GM19035 (cell line): ENCODE data around the gene GPD1.
"Not testable (repeated sequence)": the region's sequence is repeated elsewhere in the genome, so short reads cannot be mapped to it uniquely, and the experiment has no call there.

Experiments used
- ATAC-seq: cut with Tn5 transposase; IDR thresholded peaks from one replicate; pipeline ENCODE4 v1.9.1; 2021; ENCODE audit not compliant: unreplicated experiment

Gene GPD1

GRCh38 chr12:50120521-50120920, 16.7 kb downstream of the GPD1 start:
- no peak for ATAC-seq

- no peak for ATAC-seq
These were observed 17.1 kb downstream of the GPD1 start for GRCh38 chr12:50120953-50121352.

- no peak for ATAC-seq
These were observed 17.8 kb downstream of the GPD1 start for GRCh38 chr12:50121641-50122040.

- ATAC-seq: no peak
These were observed 19.4 kb downstream of the GPD1 start for GRCh38 chr12:50123203-50123602.

GRCh38 chr12:50127546-50127945, 23.7 kb downstream of the GPD1 start:
- ATAC-seq: no peak

GRCh38 chr12:50129290-50129689, 25.5 kb downstream of the GPD1 start:
- ATAC-seq: no peak

GRCh38 chr12:50132505-50133135, 28.8 kb downstream of the GPD1 start:
- no peak for ATAC-seq

- no peak for ATAC-seq
These were observed 39.2 kb downstream of the GPD1 start for GRCh38 chr12:50142993-50143392.

GRCh38 chr12:50145439-50145838, 41.6 kb downstream of the GPD1 start:
- no peak for ATAC-seq

GRCh38 chr12:50147281-50147680, 43.5 kb downstream of the GPD1 start:
- no peak for ATAC-seq

GRCh38 chr12:50148011-50148410, 44.2 kb downstream of the GPD1 start:
- ATAC-seq: not testable (repeated sequence)

GRCh38 chr12:50149311-50149710, 45.5 kb downstream of the GPD1 start:
- ATAC-seq: no peak

- ATAC-seq: no peak
These were observed 47.4 kb downstream of the GPD1 start for GRCh38 chr12:50151047-50151687.

GRCh38 chr12:50154947-50155346, 51.1 kb downstream of the GPD1 start:
- ATAC-seq: not testable (repeated sequence)

GRCh38 chr12:50156641-50157040, 52.8 kb downstream of the GPD1 start:
- ATAC-seq: no peak

GRCh38 chr12:50157259-50157658, 53.5 kb downstream of the GPD1 start:
- ATAC-seq: no peak

GRCh38 chr12:50160643-50161042, 56.8 kb downstream of the GPD1 start:
- ATAC-seq: no peak
